Liver (tissue), 9 donors: ENCODE data around the gene LRIT1. TPM values are rescaled to one million over a fixed set of nuclear protein-coding genes. Genes with fewer than 3 reads are reported as not detected.

Experiments used
- DNase-seq: peaks from one replicate; pipeline ENCODE4 v3.0.0-alpha.2; 2017; ENCODE audit warnings: low spot score
- H3K27ac ChIP-seq, 2 donors: one replicate each; pipeline ENCODE4 v1.7.0; 2013; ENCODE audit warnings: inconsistent platforms in 2 of 2, low read length in 2 of 2, control low read depth in 1 of 2, low read depth in 1 of 2, mild to moderate bottlenecking in 1 of 2
- H3K27me3 ChIP-seq, 4 donors: one replicate each; pipeline versions ENCODE4 v1.6.1 to v1.7.0; 2013; ENCODE audit warnings: low read length in 3 of 4, inconsistent platforms in 1 of 4, mild to moderate bottlenecking in 1 of 4, moderate library complexity in 1 of 4; ENCODE audit not compliant: control insufficient read depth in 4 of 4, insufficient read depth in 4 of 4
- H3K36me3 ChIP-seq, 4 donors: one replicate each; pipeline versions ENCODE4 v1.6.1 to v1.7.0; 2013; ENCODE audit warnings: low read length in 3 of 4, mild to moderate bottlenecking in 3 of 4, low read depth in 1 of 4, moderate library complexity in 1 of 4; ENCODE audit not compliant: control insufficient read depth in 4 of 4, insufficient read depth in 3 of 4
- H3K4me1 ChIP-seq, 4 donors: one replicate each; pipeline versions ENCODE4 v1.6.1 to v1.7.0; 2013; ENCODE audit warnings: low read length in 3 of 4, mild to moderate bottlenecking in 3 of 4, moderate library complexity in 1 of 4; ENCODE audit not compliant: control insufficient read depth in 4 of 4, insufficient read depth in 4 of 4
- H3K4me3 ChIP-seq, 3 donors: one replicate each; pipeline versions ENCODE4 v1.6.1 to v1.7.0; 2013; ENCODE audit warnings: low read length in 3 of 3, control low read depth in 1 of 3, low read depth in 1 of 3, mild to moderate bottlenecking in 1 of 3
- H3K9ac ChIP-seq, 2 donors: one replicate each; pipeline ENCODE4 v1.7.0; 2013; ENCODE audit warnings: low read length in 2 of 2, mild to moderate bottlenecking in 2 of 2, moderate library complexity in 2 of 2, control low read depth in 1 of 2, low read depth in 1 of 2
- H3K9me3 ChIP-seq, 4 donors: one replicate each; pipeline versions ENCODE4 v1.6.1 to v1.7.0; 2013; ENCODE audit warnings: low read length in 3 of 4; ENCODE audit not compliant: control insufficient read depth in 4 of 4
- CTCF ChIP-seq: fragments of 150-350 bp; IDR thresholded peaks from 2 replicates; pipeline ENCODE4 v1.5.1; 2017; ENCODE audit warnings: improper control_type of control experiment, low read depth, low read length; ENCODE audit not compliant: missing input control
- FOXA1 ChIP-seq: IDR thresholded peaks from 2 replicates; pipeline ENCODE4 v1.6.1; 2016; ENCODE audit warnings: antibody characterized with exemption
- FOXA2 ChIP-seq: IDR thresholded peaks from 2 replicates; pipeline ENCODE4 v1.6.1; 2016; ENCODE audit warnings: antibody characterized with exemption
- HNF4G ChIP-seq: IDR thresholded peaks from 2 replicates; pipeline ENCODE4 v1.6.1; 2016; ENCODE audit warnings: antibody characterized with exemption
- JUND ChIP-seq, 2 donors: IDR thresholded peaks; 2 replicates each; pipeline ENCODE4 v1.6.1; 2016; ENCODE audit warnings: antibody characterized with exemption in 2 of 2
- RAD21 ChIP-seq, 2 donors: IDR thresholded peaks; 2 replicates each; pipeline ENCODE4 v1.6.1; 2016; ENCODE audit warnings: antibody characterized with exemption in 2 of 2, mild to moderate bottlenecking in 2 of 2
- REST ChIP-seq: IDR thresholded peaks from 2 replicates; pipeline ENCODE4 v1.6.1; 2016; ENCODE audit warnings: antibody characterized with exemption, mild to moderate bottlenecking
- SP1 ChIP-seq: IDR thresholded peaks from 2 replicates; pipeline ENCODE4 v1.6.1; 2018; ENCODE audit warnings: antibody characterized with exemption, mild to moderate bottlenecking
- WGBS: extraction: QIAGEN DNeasy Blood & Tissue Kit; methylation state at CpG from one replicate; pipeline ENCODE4 v1.1.7; 2013; 5-methylcytosine and 5-hydroxymethylcytosine counted together
- polyA plus RNA-seq, 2 donors: library from polyadenylated mRNA; stranded (reverse) in 1 of 2; unstranded in 1 of 2; fragments of 200-250 nt in 1 of 2; fragments of >200 nt in 1 of 2; fragmentation: Nextera tagmentation in 1 of 2; extraction: Ambion mirVana in 1 of 2; gene quantifications; one replicate each; pipeline versions ENCODE4 v1.2.1 to v1.2.3, GENCODE V29; 2013 to 2015
- total RNA-seq, 2 donors: library from RNA; depleted of rRNA; stranded (reverse); fragments of >200 nt; gene quantifications; one replicate each; pipeline ENCODE4 v1.2.3, GENCODE V29; 2014
- TF ChIP-seq, protein P1 (sequence below): IDR thresholded peaks from 2 replicates; pipeline ENCODE4 v1.6.1; 2016; ENCODE audit warnings: antibody characterized with exemption
- donor health status: healthy.
- donor health status: healthy.
- donor health status: healthy.
- donor health status: healthy.
- donor health status: healthy.

The LRIT1 gene
- total and polyA plus RNA-seq, 4 donors: not detected

GRCh38 chr10:84264611-84265141 lies 23.3 kb upstream of the LRIT1 start:
- H3K36me3 ChIP-seq: no peaks in the 10 kb centered on the region
- 3% methylated on average over 11 of the region's 11 CpGs for WGBS

More at GRCh38 chr10:84264611-84265141, 23.3 kb upstream of the LRIT1 start:
- no peaks in the 10 kb centered on the region for H3K9me3 ChIP-seq
- peak; percentile 91 to 95 for TF ChIP-seq RAD21 (IDR thresholded peaks at IDR 0.05)
- TF ChIP-seq SP1: no peak
- no peak for TF ChIP-seq HNF4G
- TF ChIP-seq REST: no peak
- no peak for TF ChIP-seq FOXA2
- TF ChIP-seq FOXA1: no peak
- TF ChIP-seq CTCF: peak; percentile 93
- TF ChIP-seq, protein P1, sequence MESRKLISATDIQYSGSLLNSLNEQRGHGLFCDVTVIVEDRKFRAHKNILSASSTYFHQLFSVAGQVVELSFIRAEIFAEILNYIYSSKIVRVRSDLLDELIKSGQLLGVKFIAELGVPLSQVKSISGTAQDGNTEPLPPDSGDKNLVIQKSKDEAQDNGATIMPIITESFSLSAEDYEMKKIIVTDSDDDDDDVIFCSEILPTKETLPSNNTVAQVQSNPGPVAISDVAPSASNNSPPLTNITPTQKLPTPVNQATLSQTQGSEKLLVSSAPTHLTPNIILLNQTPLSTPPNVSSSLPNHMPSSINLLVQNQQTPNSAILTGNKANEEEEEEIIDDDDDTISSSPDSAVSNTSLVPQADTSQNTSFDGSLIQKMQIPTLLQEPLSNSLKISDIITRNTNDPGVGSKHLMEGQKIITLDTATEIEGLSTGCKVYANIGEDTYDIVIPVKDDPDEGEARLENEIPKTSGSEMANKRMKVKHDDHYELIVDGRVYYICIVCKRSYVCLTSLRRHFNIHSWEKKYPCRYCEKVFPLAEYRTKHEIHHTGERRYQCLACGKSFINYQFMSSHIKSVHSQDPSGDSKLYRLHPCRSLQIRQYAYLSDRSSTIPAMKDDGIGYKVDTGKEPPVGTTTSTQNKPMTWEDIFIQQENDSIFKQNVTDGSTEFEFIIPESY: no peak
- no peak for TF ChIP-seq JUND (IDR thresholded peaks at IDR 0.05)
- H3K27me3 ChIP-seq: peaks cover 0 to 3% (median 0%) of the 10 kb centered on the region in 4 donors
- DNase-seq: peak; percentile 66
- H3K9ac ChIP-seq: no peak overlapping the region
- no peak overlapping the region for H3K27ac ChIP-seq
- H3K4me1 ChIP-seq: no peaks in the 10 kb centered on the region
- H3K4me3 ChIP-seq: no peak overlapping the region
